22Rv1 (cell line): ENCODE data around the gene OR10G2.

Experiments used
- H3K27ac ChIP-seq: fragments of 450-650 bp; 2 replicates; pipeline ENCODE4 v1.5.1; 2017
- CTCF ChIP-seq: fragments of 450-650 bp; IDR thresholded peaks from 2 replicates; pipeline ENCODE4 v1.5.1; 2017; ENCODE audit warnings: mild to moderate bottlenecking
- ZFX ChIP-seq: fragments of 450-650 bp; IDR thresholded peaks from 2 replicates; pipeline ENCODE4 v1.6.1; 2017; ENCODE audit warnings: antibody characterized with exemption, borderline replicate concordance

The OR10G2 gene, protein sequence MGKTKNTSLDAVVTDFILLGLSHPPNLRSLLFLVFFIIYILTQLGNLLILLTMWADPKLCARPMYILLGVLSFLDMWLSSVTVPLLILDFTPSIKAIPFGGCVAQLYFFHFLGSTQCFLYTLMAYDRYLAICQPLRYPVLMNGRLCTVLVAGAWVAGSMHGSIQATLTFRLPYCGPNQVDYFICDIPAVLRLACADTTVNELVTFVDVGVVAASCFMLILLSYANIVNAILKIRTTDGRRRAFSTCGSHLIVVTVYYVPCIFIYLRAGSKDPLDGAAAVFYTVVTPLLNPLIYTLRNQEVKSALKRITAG

DNA sequence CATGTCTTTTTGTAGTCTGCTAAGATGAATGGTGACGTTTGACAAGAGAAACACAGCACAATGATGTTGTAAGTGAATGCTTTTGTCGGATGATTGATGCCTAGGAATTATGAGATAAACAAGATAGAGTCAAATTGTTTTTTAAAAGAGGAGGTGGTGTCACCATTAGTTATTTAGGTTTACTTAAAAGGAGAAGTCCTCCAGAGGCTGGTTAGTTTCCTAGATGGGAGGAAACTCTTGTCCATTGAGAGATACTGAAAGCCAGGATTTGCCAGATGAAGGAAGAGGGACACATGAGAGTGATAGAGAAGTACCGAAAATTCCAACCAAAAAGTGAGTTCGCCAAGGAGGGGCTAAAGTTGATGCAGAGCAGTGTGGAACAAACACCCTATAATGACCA lies at the start of gene OR10G2:
Gene OR10G2 (minus strand): TSS at position 101 of the 400 bp plus-strand sequence. CDS start 98 bp downstream, at position 3.
- no peak within 1 kb of the TSS for H3K27ac ChIP-seq
- TF ChIP-seq ZFX (no peak), CTCF (no peak)

- no peak overlapping the region for H3K27ac ChIP-seq
- TF ChIP-seq ZFX = no peak
- TF ChIP-seq CTCF = no peak
Measured at GRCh38 chr14:21680072-21680471, 45.3 kb upstream of the OR10G2 start.

GRCh38 chr14:21675566-21675965 lies 40.8 kb upstream of the OR10G2 start:
- H3K27ac ChIP-seq = no peak overlapping the region
- TF ChIP-seq CTCF (no peak), ZFX (no peak)

DNA sequence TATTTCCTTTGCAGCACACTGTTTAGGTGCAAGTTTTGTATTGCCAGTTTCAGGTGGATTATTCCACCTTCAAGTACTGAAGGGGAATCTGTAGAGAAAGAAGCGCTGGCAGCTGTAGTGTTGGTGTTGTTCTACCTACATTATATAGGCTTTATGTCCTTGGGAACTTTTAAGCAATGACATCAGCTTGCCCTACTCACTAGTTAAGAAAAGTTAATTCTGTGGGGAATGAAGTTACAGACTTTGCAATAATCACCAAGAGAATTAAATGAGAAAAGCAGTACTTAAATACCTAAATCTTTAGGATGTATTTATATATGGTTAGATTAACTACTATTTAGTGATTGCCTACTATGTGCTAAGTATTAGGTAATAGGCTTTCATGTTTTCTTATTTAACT lies 39.0 kb upstream of the OR10G2 start, which contains the start of gene OR4E1:
Gene OR4E1 (minus strand): TSS at position 101 of the 400 bp plus-strand sequence. CDS start 2,883 bp downstream, outside the sequence.
- no peak within 1 kb of the TSS for H3K27ac ChIP-seq
- no peak for TF ChIP-seq ZFX
- TF ChIP-seq CTCF = no peak

- TF ChIP-seq ZFX (no peak), CTCF (no peak)
- no peak overlapping the region for H3K27ac ChIP-seq
Measured at GRCh38 chr14:21672116-21672515, 37.4 kb upstream of the OR10G2 start.

- TF ChIP-seq ZFX (no peak), CTCF (no peak)
- H3K27ac ChIP-seq = no peak overlapping the region
Measured at GRCh38 chr14:21671371-21671770, 36.6 kb upstream of the OR10G2 start.

GRCh38 chr14:21669284-21669683 lies 34.5 kb upstream of the OR10G2 start:
- no peak overlapping the region for H3K27ac ChIP-seq
- no peak for TF ChIP-seq CTCF
- no peak for TF ChIP-seq ZFX
